Fibroblast of pulmonary artery (primary cell): ENCODE data around the gene SHB.
A peak's percentile ranks its signal among the peaks of the same experiment; 100 is the strongest.

ENCODE experiments used
- DNase-seq: peaks from one replicate; pipeline ENCODE4 v3.0.0-alpha.2; 2010; ENCODE audit warnings: low read depth
- H3K4me3 ChIP-seq: replicated peaks from 2 replicates; pipeline ENCODE4 v1.5.1; 2011; ENCODE audit warnings: low read depth, mild to moderate bottlenecking, control low read depth, low read length, moderate library complexity
- CTCF ChIP-seq: IDR thresholded peaks from 2 replicates; pipeline ENCODE4 v1.5.1; 2011; ENCODE audit warnings: mild to moderate bottlenecking, control low read depth, low read length, inconsistent platforms; ENCODE audit errors: missing control alignments

SHB gene

GRCh38 chr9:38041564-38042243 lies 27.3 kb downstream of the SHB start:
- no peak overlapping the region for H3K4me3 ChIP-seq
- no peak for TF ChIP-seq CTCF
- DNase-seq: no peak

DNA sequence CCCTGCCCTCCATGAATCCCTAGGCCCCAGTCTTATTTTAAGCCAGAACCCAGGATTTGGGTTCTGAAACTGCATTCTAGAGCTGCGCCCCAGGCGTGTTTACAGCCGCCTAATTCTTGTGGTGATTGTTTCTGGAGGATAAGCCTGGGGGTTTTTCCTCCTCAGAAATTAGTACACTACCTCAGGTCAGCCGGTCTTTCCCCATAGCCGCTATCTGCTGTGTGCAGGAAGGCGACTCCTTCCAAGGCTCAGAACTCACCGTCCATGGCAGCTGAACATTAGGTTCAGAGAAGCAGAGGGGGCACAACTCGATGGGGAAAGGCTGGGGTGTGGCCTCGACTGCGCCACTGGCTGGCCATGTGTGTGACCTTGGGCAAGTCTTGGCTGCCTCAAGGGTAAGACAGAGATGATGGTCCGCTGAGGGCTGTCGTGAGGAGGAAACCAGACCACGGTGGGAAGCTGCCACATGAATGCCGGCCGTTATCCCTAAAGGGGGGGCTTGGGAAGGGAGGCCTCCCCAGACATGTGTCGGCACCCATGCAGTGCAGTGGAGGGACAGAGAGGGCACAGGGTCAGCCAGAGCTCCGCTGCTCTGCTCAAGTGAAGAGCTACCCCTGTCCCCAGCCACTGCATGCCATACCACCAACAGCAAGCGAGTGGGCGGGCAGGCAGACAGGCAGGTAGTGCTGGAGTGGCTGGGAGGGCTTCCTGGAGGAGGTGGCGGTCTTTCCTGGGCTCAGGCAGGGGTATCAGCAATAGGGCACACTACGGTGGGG lies 28.9 kb downstream of the SHB start:
- TF ChIP-seq CTCF: no peak
- no peak for DNase-seq
- no peak overlapping the region for H3K4me3 ChIP-seq

DNA sequence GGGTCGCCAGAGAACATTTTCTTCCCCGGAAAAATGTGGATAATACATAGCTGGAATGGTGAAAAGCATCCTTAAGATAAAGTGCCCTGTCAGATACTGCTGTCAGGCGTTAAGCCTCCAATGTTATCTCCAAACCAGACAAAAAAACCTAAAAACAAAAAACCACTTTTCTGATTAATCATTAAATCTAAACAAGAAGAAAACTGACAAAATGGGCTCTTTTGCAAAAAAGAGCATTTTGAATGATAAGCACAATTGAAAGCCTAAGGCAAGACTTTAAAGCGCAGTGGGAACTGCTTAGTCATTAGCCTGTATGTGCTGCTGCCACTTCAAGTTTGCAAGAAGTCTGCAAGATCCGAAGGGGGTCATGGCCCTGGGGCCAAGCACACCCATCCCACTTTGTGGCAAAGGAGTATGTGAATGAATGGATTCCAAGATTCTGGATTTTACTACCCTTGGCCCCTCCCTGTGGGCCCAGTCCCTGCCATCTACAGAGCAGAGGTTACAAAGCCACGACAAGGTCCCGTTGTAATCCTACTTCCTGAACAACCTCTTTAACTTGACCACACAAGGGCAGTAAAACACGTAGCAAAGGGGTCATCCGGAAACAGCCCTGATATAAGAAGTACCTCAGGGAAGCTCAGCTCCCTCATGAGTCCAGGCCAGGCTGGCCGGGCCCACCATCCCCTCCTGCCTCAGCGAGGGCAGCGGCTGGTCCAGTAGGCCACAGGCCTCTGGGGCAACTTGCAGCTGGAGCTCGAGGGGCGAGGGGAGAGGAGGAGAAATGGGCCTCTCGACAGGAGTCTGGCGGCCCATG lies 29.7 kb downstream of the SHB start:
- TF ChIP-seq CTCF: no peak
- no peak overlapping the region for H3K4me3 ChIP-seq
- DNase-seq: peak; percentile 68

DNA sequence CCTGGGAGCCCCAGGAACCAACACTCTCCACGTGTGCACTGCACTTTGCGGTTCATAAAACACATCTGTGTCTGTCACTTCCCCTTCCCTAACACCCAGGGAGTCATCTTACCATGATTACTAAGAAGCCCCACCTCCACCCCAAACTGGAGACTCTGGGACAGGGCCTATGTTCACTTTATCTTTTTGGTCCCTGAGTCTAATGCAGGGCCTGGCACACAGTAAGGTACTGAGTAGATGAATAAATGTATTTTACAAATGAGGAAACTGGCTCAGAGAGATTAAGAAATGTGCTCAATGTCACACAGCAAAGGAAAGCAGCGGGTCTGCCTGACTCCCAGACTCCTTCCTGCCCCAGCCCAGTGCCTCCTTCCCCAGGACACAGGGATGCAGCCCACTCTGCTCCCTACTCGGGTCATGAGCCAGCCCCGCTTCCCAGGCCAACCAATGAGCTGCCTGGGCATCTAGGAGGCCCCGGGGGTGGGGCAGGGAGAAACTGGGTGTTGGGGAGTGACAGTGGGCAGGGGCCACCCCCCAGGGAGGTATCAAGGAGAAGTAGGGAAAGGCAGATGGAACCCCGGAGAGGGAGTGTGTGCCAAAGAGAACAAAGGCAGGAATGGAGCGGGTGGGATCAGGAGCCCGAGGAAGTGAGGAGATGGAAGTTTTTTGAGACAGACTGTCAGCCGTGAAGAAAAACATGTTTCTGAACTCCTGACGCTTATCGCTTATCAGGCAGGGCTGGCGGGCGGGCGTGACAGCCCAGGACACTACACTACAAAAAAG lies 30.5 kb downstream of the SHB start:
- H3K4me3 ChIP-seq: no peak overlapping the region
- no peak for TF ChIP-seq CTCF
- peak; percentile 68 for DNase-seq

DNA sequence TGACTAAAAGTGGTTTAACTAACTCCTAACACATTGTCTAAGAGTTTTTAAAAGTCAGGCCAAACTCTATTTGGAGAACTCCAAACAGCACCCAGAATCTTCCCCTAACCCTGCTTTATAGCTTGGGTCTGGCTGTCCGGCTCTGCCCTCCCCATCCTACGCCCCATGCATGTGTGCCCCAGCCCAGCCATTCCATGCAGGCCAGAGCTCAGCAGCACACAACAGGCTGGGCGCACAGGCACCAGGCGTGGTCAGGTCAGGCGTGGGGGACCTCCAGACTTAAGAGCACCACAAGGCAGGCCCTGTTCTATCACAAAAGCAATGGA lies 31.1 kb downstream of the SHB start:
- no peak overlapping the region for H3K4me3 ChIP-seq
- no peak for DNase-seq
- TF ChIP-seq CTCF: no peak

DNA sequence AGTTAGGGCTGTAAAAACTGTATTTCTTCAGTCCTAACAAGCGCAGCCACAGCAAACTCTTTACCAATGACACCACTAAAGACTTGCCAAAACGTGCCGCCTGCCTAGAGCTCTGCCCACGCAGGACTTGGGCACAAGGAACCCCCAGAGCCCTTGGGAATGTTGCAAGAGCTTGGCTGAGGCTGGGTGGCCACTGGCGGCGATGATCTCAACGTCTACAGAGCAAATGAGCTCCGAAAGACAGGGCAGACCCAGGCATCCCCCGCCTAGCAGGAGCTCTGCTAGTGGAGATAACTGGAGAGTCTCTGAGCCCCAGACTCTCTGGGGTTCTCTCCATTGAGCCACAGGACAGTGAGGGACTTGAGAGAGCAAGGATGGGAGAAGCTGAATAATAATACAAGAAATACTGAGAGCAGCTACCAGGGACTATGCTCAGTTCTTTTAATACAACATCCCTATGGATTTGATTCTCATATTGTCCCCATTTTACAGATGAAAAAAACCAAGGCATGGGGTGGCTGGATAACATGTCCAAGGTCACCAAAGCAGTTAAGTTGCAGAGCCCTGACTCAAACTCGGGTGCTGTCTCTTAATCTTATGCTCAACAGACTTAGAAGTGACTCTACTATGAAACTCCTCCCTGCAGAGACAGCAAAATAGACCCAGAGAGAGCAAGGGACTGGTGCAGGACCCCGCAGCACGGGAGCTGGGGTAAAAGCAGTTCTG lies 32.5 kb downstream of the SHB start:
- peak; percentile 75 for DNase-seq
- H3K4me3 ChIP-seq: no peak overlapping the region
- TF ChIP-seq CTCF: no peak
